ENCODE data around the gene PLCB1. TPM values are rescaled to one million over a fixed set of nuclear protein-coding genes. Genes with fewer than 3 reads are reported as not detected.

Gene PLCB1
- total and polyA plus RNA-seq, 2 of the 4 experiments (the other 2 are of a cell fraction): 5.6 to 16.1 TPM

DNA sequence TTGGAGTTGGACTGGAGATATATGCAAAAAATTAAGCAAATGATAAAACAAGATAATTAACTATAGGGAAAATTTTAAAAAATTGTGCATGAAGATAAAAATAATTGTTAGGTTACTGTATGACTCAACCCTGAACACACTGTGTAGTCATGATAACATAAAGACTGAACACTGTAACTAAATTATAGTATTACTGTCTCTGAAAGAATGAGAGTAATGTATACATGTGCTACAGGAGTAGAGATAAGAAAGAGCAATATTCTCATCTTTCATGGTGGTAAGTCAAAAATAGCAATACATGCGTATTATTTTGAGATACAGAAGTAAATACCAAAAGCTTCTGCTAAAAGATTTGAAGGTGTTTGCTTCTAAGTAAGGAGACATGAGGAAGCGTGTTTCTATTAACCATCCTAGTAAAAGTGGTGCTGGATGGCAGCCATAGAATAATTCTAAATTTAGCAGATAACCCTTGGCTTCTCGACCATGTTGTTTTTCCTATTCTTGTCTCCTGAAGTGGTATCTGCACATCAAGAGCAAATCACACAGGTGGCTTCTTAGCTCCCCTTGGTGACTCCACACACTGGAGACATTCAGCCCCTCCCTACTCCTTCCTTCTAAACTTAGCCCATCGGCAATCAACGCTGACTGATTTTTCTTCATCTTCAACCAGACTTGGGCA lies 546.2 kb downstream of the PLCB1 start:
- DNase-seq (peak; percentile 83), ATAC-seq (ENCODE audit: low read depth) (peak; percentile 100)
- H4K20me1 ChIP-seq (ENCODE audit: insufficient read depth, low read length): no peaks in the 10 kb centered on the region
- peak overlapping the region; percentile 46 for H2AK5ac ChIP-seq (ENCODE audit: low read depth, low read length)
- H2BK5ac ChIP-seq (ENCODE audit: low read depth, low read length, poor library complexity, severe bottlenecking): peak overlapping the region; percentile 78
- H3K56ac ChIP-seq (ENCODE audit: extremely low read depth, insufficient read depth, low read length): no peak overlapping the region
- POLR2A ChIA-PET (ENCODE audit: unreplicated experiment): no interaction called here
- H2BK15ac ChIP-seq (ENCODE audit: low read depth, low read length): no peak overlapping the region; the same call in 2 of the 3 replicates
- in situ Hi-C loops (cut with MboI; ENCODE audit: low sequenced_read_pairs) (no loop called here), intact Hi-C loops (cut with micrococcal nuclease) (no loop called here), dilution Hi-C loops (cut with HindIII; ENCODE audit: low sequenced_read_pairs, unreplicated experiment) (no loop called here)
- H2AK9ac ChIP-seq (replicated peaks; ENCODE audit: low read depth, low read length, poor library complexity): no peak overlapping the region
- H3K27me3 ChIP-seq (ENCODE audit: control insufficient read depth, insufficient read depth, low read length): no peaks in the 10 kb centered on the region
- BruUV-seq (replicated peaks): no TSS peak
- H3K4me1 ChIP-seq (ENCODE audit: control insufficient read depth, insufficient read depth, low read length): peaks cover 7% of the 10 kb centered on the region
- peaks cover 2% of the 10 kb centered on the region; the same call in 1 of the 2 replicates for H3K36me3 ChIP-seq (ENCODE audit: control insufficient read depth, insufficient read depth, low read length)
- H3K9me3 ChIP-seq (ENCODE audit: control insufficient read depth, insufficient read depth, low read length): no peaks in the 10 kb centered on the region
- 67% methylated on average over 1 of the region's 5 CpGs; no CpG with 5 or more reads in 1 of the 2 experiments for WGBS, 2 experiments (ENCODE audit: extremely low coverage in 2 of 2, insufficient read length in 1 of 2)
- H4K8ac ChIP-seq (ENCODE audit: low read depth in 2 of 2, low read length in 2 of 2): peak overlapping the region; percentile 17 to 47; a peak in 3 of 4 replicates
- H4K91ac ChIP-seq (ENCODE audit: insufficient read depth, low read depth, low read length): peak overlapping the region; percentile 37; the same call in 1 of the 2 replicates
- H3K4ac ChIP-seq (ENCODE audit: low read depth, low read length): peak overlapping the region; percentile 38
- peak overlapping the region; percentile 82 for H2BK120ac ChIP-seq (ENCODE audit: low read depth, low read length)
- H3K9me1 ChIP-seq (ENCODE audit: insufficient read depth, low read length): no peaks in the 10 kb centered on the region; the same call in 1 of the 2 replicates
- H2BK20ac ChIP-seq (ENCODE audit: low read depth, low read length): peak overlapping the region; percentile 91
- H3K4me3 ChIP-seq (ENCODE audit: insufficient read depth, low read depth, low read length): no peak overlapping the region
- TF ChIP-seq BHLHE40 (IDR thresholded peaks at IDR 0.05; ENCODE audit: low read depth, low read length): 0 out of 2 replicates have a peak, but pooled peaks have one; percentile 17
- peak; percentile 74 for TF ChIP-seq FOS (IDR thresholded peaks at IDR 0.05; ENCODE audit: low read depth, low read length)
- no peak for TF ChIP-seq NFE2L2 (IDR thresholded peaks at IDR 0.05; ENCODE audit: low read depth, low read length)
- peak overlapping the region; percentile 5; the same call in 1 of the 2 replicates for H4K5ac ChIP-seq (ENCODE audit: low read depth, low read length)
- H3K27ac ChIP-seq (ENCODE audit: insufficient read depth, low read length): peak overlapping the region; percentile 48
- H3K4me2 ChIP-seq (ENCODE audit: low read depth, low read length): peak overlapping the region; percentile 66; the same call in 1 of the 2 replicates
- H3K23ac ChIP-seq (ENCODE audit: low read depth, low read length): peak overlapping the region; percentile 26; the same call in 1 of the 2 replicates
- H3K18ac ChIP-seq (ENCODE audit: low read depth, low read length): peak overlapping the region; percentile 72; the same call in 1 of the 2 replicates
- no peaks in the 10 kb centered on the region for H3K79me1 ChIP-seq (ENCODE audit: low read depth in 1 of 2, low read length in 2 of 2)
- H2AFZ ChIP-seq (replicated peaks; ENCODE audit: low read length, poor library complexity): no peak overlapping the region
- H3K9ac ChIP-seq (ENCODE audit: low read depth, low read length): no peak overlapping the region
- CTCF ChIA-PET: interaction anchor here (0.7 to 1.7 kb wide), 2 partner anchors 9 to 666 kb away, joined by 3 to 4 read pairs; no protein-coding TSS in a partner anchor
- H3K14ac ChIP-seq (replicated peaks; ENCODE audit: low read depth, low read length): peak overlapping the region; percentile 78
